HepG2 (cell line): ENCODE results near the gene BID. TPM values are rescaled to one million over a fixed set of nuclear protein-coding genes. Genes with fewer than 3 reads are reported as not detected.

ENCODE experiments used
- ARNT2 ChIP-seq: sonication (generic); formaldehyde crosslinking; IDR thresholded peaks from 2 replicates; pipeline ENCODE4 v1.8.0; 2022; ENCODE audit warnings: mild to moderate bottlenecking, low read depth, missing genetic modification reagents, moderate library complexity
- CCAR2 ChIP-seq: fragments of 200-400 bp; formaldehyde crosslinking; optimal IDR thresholded peaks from 2 replicates; pipeline ENCODE3; 2018; ENCODE audit warnings: low read depth, mild to moderate bottlenecking, low read length, moderate library complexity
- CHD2 ChIP-seq: IDR thresholded peaks from 2 replicates; pipeline ENCODE4 v1.6.1; 2011; ENCODE audit warnings: low read depth, low read length, improper control_type of control experiment
- DNMT3B ChIP-seq: conservative IDR thresholded peaks from 2 replicates; pipeline ENCODE4 v1.6.1; 2016; ENCODE audit warnings: missing biosample characterization, control low read depth
- FOXA1 ChIP-seq, 2 experiments: fragments of 450-650 bp in 1 of 2; sonication (generic) in 1 of 2; formaldehyde crosslinking in 1 of 2; IDR thresholded peaks; 2 replicates each; pipeline versions ENCODE4 v1.4.0 to v1.6.1; 2016 to 2020; ENCODE audit warnings: missing genetic modification reagents in 1 of 2
- GABPA ChIP-seq, 2 experiments: IDR thresholded peaks; 2 replicates each; pipeline ENCODE4 v1.6.1; 2011 to 2016; ENCODE audit warnings: low read depth in 2 of 2, low read length in 1 of 2, missing biosample characterization in 1 of 2, missing genetic modification characterization in 1 of 2
- KMT2A ChIP-seq: sonication (generic); formaldehyde crosslinking; IDR thresholded peaks from 2 replicates; pipeline ENCODE4 v1.4.0; 2020; ENCODE audit warnings: missing genetic modification reagents
- LCORL ChIP-seq, 2 experiments: fragments of 450-650 bp in 1 of 2; sonication (generic) in 1 of 2; formaldehyde crosslinking in 1 of 2; IDR thresholded peaks; 2 replicates each; pipeline versions ENCODE4 v1.5.0 to v1.6.1; 2017 to 2020; ENCODE audit warnings: antibody characterized with exemption in 1 of 2, missing genetic modification reagents in 1 of 2
- PAX8 ChIP-seq: sonication (generic); formaldehyde crosslinking; IDR thresholded peaks from 2 replicates; pipeline ENCODE4 v1.8.0; 2022; ENCODE audit warnings: mild to moderate bottlenecking, missing genetic modification reagents, borderline replicate concordance
- PITX1 ChIP-seq: sonication (generic); formaldehyde crosslinking; IDR thresholded peaks from 2 replicates; pipeline ENCODE4 v1.5.1; 2020; ENCODE audit warnings: mild to moderate bottlenecking, missing genetic modification reagents
- RFX3 ChIP-seq: IDR thresholded peaks from 2 replicates; pipeline ENCODE4 v1.6.1; 2016; ENCODE audit warnings: missing biosample characterization, missing genetic modification reagents
- SIX4 ChIP-seq: sonication (generic); formaldehyde crosslinking; IDR thresholded peaks from 2 replicates; pipeline ENCODE4 v1.4.0; 2020; ENCODE audit warnings: missing genetic modification reagents
- SNRNP70 ChIP-seq: fragments of 200-400 bp; formaldehyde crosslinking; IDR thresholded peaks from 2 replicates; pipeline ENCODE4 v1.6.1; 2017; ENCODE audit warnings: mild to moderate bottlenecking, low read depth, low read length, moderate library complexity
- ZNF562 ChIP-seq: sonication (generic); formaldehyde crosslinking; IDR thresholded peaks from 2 replicates; pipeline ENCODE4 v1.8.0; 2022; ENCODE audit warnings: missing genetic modification reagents, borderline replicate concordance
- polyA plus RNA-seq, 8 experiments: library from polyadenylated mRNA; depleted of rRNA in 3 of 8; stranded (reverse) in 7 of 8; unstranded in 1 of 8; fragments of >200 nt; fragmentation: Illumina TruSeq in 4 of 8; extraction: Trizol in 4 of 8; gene quantifications; 2 replicates each; pipeline versions ENCODE4 v1.2.1 to v1.2.3, GENCODE V29; 2011 to 2016; ENCODE audit warnings: low read depth in 4 of 8, missing spikeins in 1 of 8, mixed read lengths in 1 of 8; ENCODE audit not compliant: insufficient read depth in 1 of 8
- total RNA-seq, 5 experiments: library from RNA; depleted of rRNA; stranded (reverse); fragments of >200 nt; fragmentation: Illumina TruSeq; extraction: Trizol; gene quantifications; 2 replicates each; pipeline ENCODE4 v1.2.3, GENCODE V29; 2016; ENCODE audit warnings: low read depth in 1 of 5
- TF ChIP-seq, protein P1 (sequence below): sonication (generic); formaldehyde crosslinking; IDR thresholded peaks from one replicate; pipeline ENCODE4 v1.5.1; 2020; ENCODE audit warnings: mild to moderate bottlenecking, missing genetic modification reagents; ENCODE audit errors: not compliant biosample characterization
- TF ChIP-seq, protein P2 (sequence below): sonication (generic); formaldehyde crosslinking; IDR thresholded peaks from 2 replicates; pipeline ENCODE4 v1.4.0; 2020; ENCODE audit warnings: mild to moderate bottlenecking, missing genetic modification reagents

Gene BID
- total and polyA plus RNA-seq, 2 of the 13 experiments (the other 11 are each of a cell fraction or from before 2014, with no cell fraction given), result 35.3 to 51.7 TPM

DNA sequence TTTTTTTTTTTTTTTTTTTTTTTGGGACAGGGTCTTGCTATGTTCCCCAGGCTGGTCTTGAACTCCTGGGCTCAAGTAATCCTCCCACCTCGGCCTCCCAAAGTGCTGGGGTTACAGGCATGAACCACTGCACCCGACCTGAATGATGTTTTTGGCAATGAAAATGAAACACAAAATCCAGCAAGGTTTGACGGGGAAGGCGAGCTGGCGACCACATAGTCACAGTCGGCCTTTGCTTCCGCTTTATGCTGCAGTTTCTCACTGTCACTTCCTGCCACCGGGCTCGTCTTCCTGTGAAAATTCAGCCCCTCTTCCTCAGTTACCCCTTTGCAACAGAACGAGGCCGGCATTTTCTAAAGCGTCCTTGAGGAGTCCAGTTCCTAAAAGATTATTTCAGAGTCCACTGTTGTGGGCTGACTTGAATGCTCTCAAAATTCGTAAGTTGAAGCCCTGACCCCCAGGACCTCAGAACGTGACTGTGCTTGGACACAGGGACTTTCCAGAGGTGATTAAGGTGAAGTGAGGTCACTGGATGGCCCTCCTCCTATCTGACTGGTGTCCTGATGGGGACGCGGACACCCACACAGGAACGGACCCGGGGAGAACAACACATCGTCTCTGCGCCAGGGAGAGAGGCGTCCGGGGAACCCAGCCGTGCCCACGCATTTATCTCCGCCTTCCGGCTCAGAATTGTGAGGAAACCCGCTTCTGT lies 2.9 kb upstream of the BID start (continued):
- TF ChIP-seq, protein P1, sequence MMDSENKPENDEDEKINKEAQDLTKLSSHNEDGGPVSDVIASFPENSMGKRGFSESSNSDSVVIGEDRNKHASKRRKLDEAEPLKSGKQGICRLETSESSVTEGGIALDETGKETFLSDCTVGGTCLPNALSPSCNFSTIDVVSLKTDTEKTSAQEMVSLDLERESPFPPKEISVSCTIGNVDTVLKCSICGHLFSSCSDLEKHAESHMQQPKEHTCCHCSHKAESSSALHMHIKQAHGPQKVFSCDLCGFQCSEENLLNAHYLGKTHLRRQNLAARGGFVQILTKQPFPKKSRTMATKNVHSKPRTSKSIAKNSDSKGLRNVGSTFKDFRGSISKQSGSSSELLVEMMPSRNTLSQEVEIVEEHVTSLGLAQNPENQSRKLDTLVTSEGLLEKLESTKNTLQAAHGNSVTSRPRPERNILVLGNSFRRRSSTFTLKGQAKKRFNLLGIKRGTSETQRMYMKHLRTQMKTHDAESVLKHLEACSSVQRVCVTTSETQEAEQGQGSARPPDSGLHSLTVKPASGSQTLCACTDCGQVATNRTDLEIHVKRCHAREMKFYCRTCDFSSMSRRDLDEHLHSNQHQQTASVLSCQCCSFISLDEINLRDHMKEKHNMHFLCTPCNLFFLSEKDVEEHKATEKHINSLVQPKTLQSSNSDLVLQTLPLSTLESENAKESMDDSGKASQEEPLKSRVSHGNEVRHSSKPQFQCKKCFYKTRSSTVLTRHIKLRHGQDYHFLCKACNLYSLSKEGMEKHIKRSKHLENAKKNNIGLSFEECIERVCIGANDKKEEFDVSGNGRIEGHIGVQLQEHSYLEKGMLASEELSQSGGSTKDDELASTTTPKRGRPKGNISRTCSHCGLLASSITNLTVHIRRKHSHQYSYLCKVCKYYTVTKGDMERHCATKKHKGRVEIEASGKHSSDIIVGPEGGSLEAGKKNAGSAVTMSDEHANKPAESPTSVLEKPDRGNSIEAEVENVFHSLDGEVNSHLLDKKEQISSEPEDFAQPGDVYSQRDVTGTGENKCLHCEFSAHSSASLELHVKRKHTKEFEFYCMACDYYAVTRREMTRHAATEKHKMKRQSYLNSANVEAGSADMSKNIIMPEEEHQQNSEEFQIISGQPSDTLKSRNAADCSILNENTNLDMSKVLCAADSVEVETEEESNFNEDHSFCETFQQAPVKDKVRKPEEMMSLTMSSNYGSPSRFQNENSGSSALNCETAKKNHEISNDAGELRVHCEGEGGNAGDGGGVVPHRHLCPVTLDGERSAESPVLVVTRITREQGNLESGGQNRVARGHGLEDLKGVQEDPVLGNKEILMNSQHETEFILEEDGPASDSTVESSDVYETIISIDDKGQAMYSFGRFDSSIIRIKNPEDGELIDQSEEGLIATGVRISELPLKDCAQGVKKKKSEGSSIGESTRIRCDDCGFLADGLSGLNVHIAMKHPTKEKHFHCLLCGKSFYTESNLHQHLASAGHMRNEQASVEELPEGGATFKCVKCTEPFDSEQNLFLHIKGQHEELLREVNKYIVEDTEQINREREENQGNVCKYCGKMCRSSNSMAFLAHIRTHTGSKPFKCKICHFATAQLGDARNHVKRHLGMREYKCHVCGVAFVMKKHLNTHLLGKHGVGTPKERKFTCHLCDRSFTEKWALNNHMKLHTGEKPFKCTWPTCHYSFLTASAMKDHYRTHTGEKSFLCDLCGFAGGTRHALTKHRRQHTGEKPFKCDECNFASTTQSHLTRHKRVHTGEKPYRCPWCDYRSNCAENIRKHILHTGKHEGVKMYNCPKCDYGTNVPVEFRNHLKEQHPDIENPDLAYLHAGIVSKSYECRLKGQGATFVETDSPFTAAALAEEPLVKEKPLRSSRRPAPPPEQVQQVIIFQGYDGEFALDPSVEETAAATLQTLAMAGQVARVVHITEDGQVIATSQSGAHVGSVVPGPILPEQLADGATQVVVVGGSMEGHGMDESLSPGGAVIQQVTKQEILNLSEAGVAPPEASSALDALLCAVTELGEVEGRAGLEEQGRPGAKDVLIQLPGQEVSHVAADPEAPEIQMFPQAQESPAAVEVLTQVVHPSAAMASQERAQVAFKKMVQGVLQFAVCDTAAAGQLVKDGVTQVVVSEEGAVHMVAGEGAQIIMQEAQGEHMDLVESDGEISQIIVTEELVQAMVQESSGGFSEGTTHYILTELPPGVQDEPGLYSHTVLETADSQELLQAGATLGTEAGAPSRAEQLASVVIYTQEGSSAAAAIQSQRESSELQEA (CRISPR knock-in tag), result no peak
- TF ChIP-seq ZNF562 (CRISPR knock-in tag) (no peak), ARNT2 (CRISPR knock-in tag) (peak; percentile 54), PAX8 (CRISPR knock-in tag) (no peak), SIX4 (CRISPR knock-in tag) (no peak), LCORL (IDR thresholded peaks at IDR 0.05) (no peak), LCORL (CRISPR knock-in tag; IDR thresholded peaks at IDR 0.05) (no peak), FOXA1 (IDR thresholded peaks at IDR 0.05) (no peak), FOXA1 (CRISPR knock-in tag; IDR thresholded peaks at IDR 0.05) (no peak), GABPA (IDR thresholded peaks at IDR 0.05; ENCODE audit: low read depth, low read length) (peak; percentile 74), GABPA (CRISPR knock-in tag; IDR thresholded peaks at IDR 0.05; ENCODE audit: low read depth) (peak; percentile 92), KMT2A (no peak; the same call in 1 of the 2 replicates), PITX1 (CRISPR knock-in tag) (peak; percentile 53; the same call in 1 of the 2 replicates), SNRNP70 (no peak), RFX3 (CRISPR knock-in tag) (no peak), CCAR2 (no peak), CHD2 (no peak), DNMT3B (CRISPR knock-in tag) (no peak)
- TF ChIP-seq, protein P2, sequence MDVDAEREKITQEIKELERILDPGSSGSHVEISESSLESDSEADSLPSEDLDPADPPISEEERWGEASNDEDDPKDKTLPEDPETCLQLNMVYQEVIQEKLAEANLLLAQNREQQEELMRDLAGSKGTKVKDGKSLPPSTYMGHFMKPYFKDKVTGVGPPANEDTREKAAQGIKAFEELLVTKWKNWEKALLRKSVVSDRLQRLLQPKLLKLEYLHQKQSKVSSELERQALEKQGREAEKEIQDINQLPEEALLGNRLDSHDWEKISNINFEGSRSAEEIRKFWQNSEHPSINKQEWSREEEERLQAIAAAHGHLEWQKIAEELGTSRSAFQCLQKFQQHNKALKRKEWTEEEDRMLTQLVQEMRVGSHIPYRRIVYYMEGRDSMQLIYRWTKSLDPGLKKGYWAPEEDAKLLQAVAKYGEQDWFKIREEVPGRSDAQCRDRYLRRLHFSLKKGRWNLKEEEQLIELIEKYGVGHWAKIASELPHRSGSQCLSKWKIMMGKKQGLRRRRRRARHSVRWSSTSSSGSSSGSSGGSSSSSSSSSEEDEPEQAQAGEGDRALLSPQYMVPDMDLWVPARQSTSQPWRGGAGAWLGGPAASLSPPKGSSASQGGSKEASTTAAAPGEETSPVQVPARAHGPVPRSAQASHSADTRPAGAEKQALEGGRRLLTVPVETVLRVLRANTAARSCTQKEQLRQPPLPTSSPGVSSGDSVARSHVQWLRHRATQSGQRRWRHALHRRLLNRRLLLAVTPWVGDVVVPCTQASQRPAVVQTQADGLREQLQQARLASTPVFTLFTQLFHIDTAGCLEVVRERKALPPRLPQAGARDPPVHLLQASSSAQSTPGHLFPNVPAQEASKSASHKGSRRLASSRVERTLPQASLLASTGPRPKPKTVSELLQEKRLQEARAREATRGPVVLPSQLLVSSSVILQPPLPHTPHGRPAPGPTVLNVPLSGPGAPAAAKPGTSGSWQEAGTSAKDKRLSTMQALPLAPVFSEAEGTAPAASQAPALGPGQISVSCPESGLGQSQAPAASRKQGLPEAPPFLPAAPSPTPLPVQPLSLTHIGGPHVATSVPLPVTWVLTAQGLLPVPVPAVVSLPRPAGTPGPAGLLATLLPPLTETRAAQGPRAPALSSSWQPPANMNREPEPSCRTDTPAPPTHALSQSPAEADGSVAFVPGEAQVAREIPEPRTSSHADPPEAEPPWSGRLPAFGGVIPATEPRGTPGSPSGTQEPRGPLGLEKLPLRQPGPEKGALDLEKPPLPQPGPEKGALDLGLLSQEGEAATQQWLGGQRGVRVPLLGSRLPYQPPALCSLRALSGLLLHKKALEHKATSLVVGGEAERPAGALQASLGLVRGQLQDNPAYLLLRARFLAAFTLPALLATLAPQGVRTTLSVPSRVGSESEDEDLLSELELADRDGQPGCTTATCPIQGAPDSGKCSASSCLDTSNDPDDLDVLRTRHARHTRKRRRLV (CRISPR knock-in tag), result no peak
